Smooth muscle cell (in vitro differentiated cells): ENCODE data around the gene INPP5D. TPM values are rescaled to one million over a fixed set of nuclear protein-coding genes. Genes with fewer than 3 reads are reported as not detected.

Experiments used
- DNase-seq: peaks from one replicate; lab custom pipeline; 2025; ENCODE audit not compliant: unreplicated experiment; lab: John Stamatoyannopoulos, UW
- H2AFZ ChIP-seq: fragments of 200-600 bp; sonication (generic); 2 replicates; pipeline ENCODE4 v1.6.0; 2016; ENCODE audit warnings: antibody characterized with exemption, low read depth, mild to moderate bottlenecking
- H3F3A ChIP-seq: fragments of 200-600 bp; sonication (generic); 2 replicates; pipeline ENCODE4 v1.6.0; 2017; ENCODE audit warnings: antibody characterized with exemption, low read depth
- H3K27ac ChIP-seq: fragments of 200-600 bp; sonication (generic); 2 replicates; pipeline ENCODE4 v1.5.1; 2016; ENCODE audit warnings: low read depth, mild to moderate bottlenecking
- H3K27me3 ChIP-seq: fragments of 200-600 bp; sonication (generic); 2 replicates; pipeline ENCODE4 v1.6.1; 2016; ENCODE audit warnings: low read depth, mild to moderate bottlenecking
- H3K36me3 ChIP-seq: fragments of 200-600 bp; sonication (generic); 2 replicates; pipeline ENCODE4 v1.5.1; 2016; ENCODE audit warnings: low read depth
- H3K4me1 ChIP-seq: fragments of 200-600 bp; sonication (generic); 2 replicates; pipeline ENCODE4 v1.5.1; 2016; ENCODE audit warnings: low read depth
- H3K4me2 ChIP-seq: fragments of 200-600 bp; sonication (generic); 2 replicates; pipeline ENCODE4 v1.6.0; 2016; ENCODE audit warnings: mild to moderate bottlenecking
- H3K4me3 ChIP-seq: fragments of 200-600 bp; sonication (generic); 2 replicates; pipeline ENCODE4 v1.5.1; 2016; ENCODE audit warnings: mild to moderate bottlenecking
- H3K79me2 ChIP-seq: fragments of 200-600 bp; sonication (generic); 2 replicates; pipeline ENCODE4 v1.6.0; 2016; ENCODE audit warnings: low read depth, mild to moderate bottlenecking
- H3K9ac ChIP-seq: fragments of 200-600 bp; sonication (generic); 2 replicates; pipeline ENCODE4 v1.6.0; 2016; ENCODE audit warnings: low read depth
- H3K9me3 ChIP-seq: fragments of 200-600 bp; sonication (generic); replicated peaks from 2 replicates; pipeline ENCODE4 v1.5.1; 2016; ENCODE audit warnings: low read depth
- H4K20me1 ChIP-seq: fragments of 200-600 bp; sonication (generic); 2 replicates; pipeline ENCODE4 v1.6.0; 2016; ENCODE audit warnings: low read depth
- CTCF ChIP-seq: fragments of 200-600 bp; sonication (generic); IDR thresholded peaks from 2 replicates; pipeline ENCODE4 v1.5.1; 2017; ENCODE audit warnings: borderline replicate concordance, mild to moderate bottlenecking, antibody characterized with exemption; ENCODE audit not compliant: insufficient read depth, poor library complexity, severe bottlenecking
- WGBS: methylation state at CpG from one replicate; pipeline ENCODE4 v1.1.7; 2016; ENCODE audit warnings: low lambda C conversion rate; 5-methylcytosine and 5-hydroxymethylcytosine counted together
- polyA plus RNA-seq: library from polyadenylated mRNA; unstranded; fragments of >200 nt; fragmentation: Nextera tagmentation; extraction: Ambion mirVana; gene quantifications from 2 replicates; pipeline ENCODE4 v1.2.1, GENCODE V29; 2016
- total RNA-seq: library from RNA; depleted of rRNA; stranded (reverse); fragments of >200 nt; gene quantifications from 2 replicates; pipeline ENCODE4 v1.2.3, GENCODE V29; 2014

The INPP5D gene
- total and polyA plus RNA-seq, 2 experiments from 2014 or later, result 5.6 to 17.8 TPM

- Histone ChIP-seq H3K79me2 (no peaks in the 10 kb centered on the region), H3K9me3 (no peaks in the 10 kb centered on the region), H4K20me1 (no peaks in the 10 kb centered on the region), H3F3A (no peaks in the 10 kb centered on the region), H3K9ac (no peak overlapping the region), H3K4me1 (peaks cover 8% of the 10 kb centered on the region), H3K4me3 (no peak overlapping the region), H3K27me3 (no peaks in the 10 kb centered on the region), H3K4me2 (no peak overlapping the region), H2AFZ (no peak overlapping the region), H3K36me3 (no peaks in the 10 kb centered on the region), H3K27ac (no peak overlapping the region)
- DNase-seq, result no peak
- no peak for TF ChIP-seq CTCF
- 78% methylated on average over 9 of the region's 9 CpGs for WGBS
Measured at GRCh38 chr2:233082931-233083755, 23.0 kb downstream of the INPP5D start.

GRCh38 chr2:233083782-233084181 lies 23.6 kb downstream of the INPP5D start:
- no peak for DNase-seq
- TF ChIP-seq CTCF, result no peak
- H4K20me1 ChIP-seq, result no peaks in the 10 kb centered on the region
- no peaks in the 10 kb centered on the region for H3F3A ChIP-seq
- no peak overlapping the region for H3K9ac ChIP-seq
- no peaks in the 10 kb centered on the region for H3K79me2 ChIP-seq
- no peak overlapping the region for H3K4me3 ChIP-seq
- H3K36me3 ChIP-seq, result no peaks in the 10 kb centered on the region
- H3K9me3 ChIP-seq, result no peaks in the 10 kb centered on the region
- peaks cover 8% of the 10 kb centered on the region for H3K4me1 ChIP-seq
- no peaks in the 10 kb centered on the region for H3K27me3 ChIP-seq
- no peak overlapping the region for H3K27ac ChIP-seq
- H3K4me2 ChIP-seq, result no peak overlapping the region
- H2AFZ ChIP-seq, result no peak overlapping the region
- WGBS, result 94% methylated on average over 8 of the region's 8 CpGs

- 87% methylated on average over 13 of the region's 13 CpGs for WGBS
- Histone ChIP-seq H4K20me1 (no peaks in the 10 kb centered on the region), H3K4me1 (peaks cover 8% of the 10 kb centered on the region), H3K27ac (no peak overlapping the region), H3K9ac (no peak overlapping the region), H3K27me3 (no peaks in the 10 kb centered on the region), H3F3A (no peaks in the 10 kb centered on the region), H3K79me2 (no peaks in the 10 kb centered on the region), H3K36me3 (no peaks in the 10 kb centered on the region), H3K9me3 (no peaks in the 10 kb centered on the region), H3K4me3 (no peak overlapping the region), H3K4me2 (no peak overlapping the region), H2AFZ (no peak overlapping the region)
- no peak for TF ChIP-seq CTCF
- no peak for DNase-seq
Measured at GRCh38 chr2:233084488-233084887, 24.3 kb downstream of the INPP5D start.
